K562 (cell line): ENCODE data around the gene AGGF1. TPM values are rescaled to one million over a fixed set of nuclear protein-coding genes. Genes with fewer than 3 reads are reported as not detected.

Experiments used
- ADNP ChIP-seq: fragments of 200-800 bp; sonication (Bioruptor generic); IDR thresholded peaks from 2 replicates; pipeline ENCODE4 v1.6.1; 2016; ENCODE audit warnings: missing genetic modification characterization, missing compliant biosample characterization
- CHD7 ChIP-seq: fragments of 200-600 bp; sonication (generic); IDR thresholded peaks from one replicate; pipeline ENCODE4 v1.6.1; 2012; ENCODE audit warnings: mild to moderate bottlenecking, low read depth, low read length, inconsistent platforms
- CTBP1 ChIP-seq: fragments of 450-650 bp; IDR thresholded peaks from 2 replicates; pipeline ENCODE4 v1.6.1; 2016; ENCODE audit warnings: borderline replicate concordance
- DEAF1 ChIP-seq: fragments of 450-650 bp; formaldehyde crosslinking; IDR thresholded peaks from 2 replicates; pipeline ENCODE4 v1.4.0; 2020; ENCODE audit warnings: mild to moderate bottlenecking, moderate library complexity
- GABPB2 ChIP-seq: fragments of 250-450 bp; sonication (Bioruptor Pico); conservative IDR thresholded peaks from 2 replicates; pipeline ENCODE4 v1.5.1; 2021; ENCODE audit warnings: mild to moderate bottlenecking
- MAFK ChIP-seq: IDR thresholded peaks from 2 replicates; pipeline ENCODE4 v1.6.1; 2011; ENCODE audit warnings: low read length, improper control_type of control experiment
- PHB ChIP-seq: fragments of 250-450 bp; sonication (Bioruptor Pico); IDR thresholded peaks from 2 replicates; pipeline ENCODE4 v1.5.0; 2021
- SMAD1 ChIP-seq: fragments of 150-350 bp; IDR thresholded peaks from 2 replicates; pipeline ENCODE4 v1.6.1; 2014; ENCODE audit warnings: low read length, low read depth; ENCODE audit not compliant: partially characterized antibody
- TARDBP ChIP-seq: fragments of 450-650 bp; IDR thresholded peaks from 2 replicates; pipeline ENCODE4 v1.6.1; 2016
- ZNF212 ChIP-seq: fragments of 450-650 bp; formaldehyde crosslinking; IDR thresholded peaks from 2 replicates; pipeline ENCODE4 v1.4.0; 2020; ENCODE audit warnings: mild to moderate bottlenecking
- ZNF253 ChIP-seq: fragments of 250-450 bp; sonication (Bioruptor Pico); conservative IDR thresholded peaks from 2 replicates; pipeline ENCODE4 v1.6.1; 2021; ENCODE audit warnings: mild to moderate bottlenecking
- polyA plus RNA-seq, 8 experiments: library from polyadenylated mRNA; depleted of rRNA in 4 of 8; stranded (reverse) in 5 of 8; unstranded in 3 of 8; fragments of >200 nt; fragmentation: Nextera tagmentation in 2 of 8; fragmentation: Illumina TruSeq in 1 of 8; extraction: Ambion mirVana in 2 of 8; extraction: Trizol in 1 of 8; gene quantifications; 2 replicates each; pipeline versions ENCODE4 v1.2.1 to v1.2.3, GENCODE V29; 2011 to 2014; ENCODE audit warnings: inconsistent platforms in 1 of 8, missing spikeins in 1 of 8
- total RNA-seq, 7 experiments: library from RNA; depleted of rRNA in 6 of 7; stranded (reverse); fragments of >200 nt in 6 of 7; fragmentation: Illumina TruSeq in 2 of 7; extraction: Trizol in 2 of 7; gene quantifications; 2 replicates each; pipeline versions ENCODE4 v1.2.1 to v1.2.3, GENCODE V29; 2011 to 2021; ENCODE audit warnings: low replicate concordance in 1 of 7
- TF ChIP-seq, protein P1 (sequence below): fragments of 450-650 bp; IDR thresholded peaks from 2 replicates; pipeline ENCODE4 v1.6.1; 2017; ENCODE audit warnings: mild to moderate bottlenecking, moderate library complexity
- TF ChIP-seq, protein P2 (sequence below): fragments of 450-650 bp; IDR thresholded peaks from 2 replicates; pipeline ENCODE4 v1.6.1; 2016; ENCODE audit warnings: low read depth, mild to moderate bottlenecking, moderate library complexity

The AGGF1 gene
- total and polyA plus RNA-seq, 9 of the 15 experiments (the other 6 are each of a cell fraction or from before 2014, with no cell fraction given) = 5.2 to 20.4 (median 13.4) TPM

DNA sequence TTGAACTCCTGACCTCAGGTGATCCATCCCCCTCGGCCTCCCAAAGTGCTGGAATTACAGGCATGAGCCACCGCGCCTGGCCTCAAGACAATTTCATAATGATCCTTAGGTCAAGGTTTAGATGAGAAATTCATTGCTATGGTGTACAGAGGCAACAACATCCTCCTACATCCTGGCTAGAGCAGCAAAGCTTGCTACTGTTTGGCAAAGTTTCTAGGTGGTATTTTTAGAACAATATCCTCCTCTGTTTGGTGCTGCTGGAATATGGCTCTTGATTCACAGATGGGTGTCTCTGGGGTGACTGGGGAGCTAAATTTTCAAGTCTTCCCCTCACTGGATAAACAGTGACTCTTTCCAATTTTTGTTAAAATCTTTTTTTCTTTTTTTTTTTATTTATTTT, 46.7 kb upstream of the AGGF1 start (continued):
- TF ChIP-seq CHD7 = no peak
- no peak for TF ChIP-seq MAFK
- TF ChIP-seq, protein P1, sequence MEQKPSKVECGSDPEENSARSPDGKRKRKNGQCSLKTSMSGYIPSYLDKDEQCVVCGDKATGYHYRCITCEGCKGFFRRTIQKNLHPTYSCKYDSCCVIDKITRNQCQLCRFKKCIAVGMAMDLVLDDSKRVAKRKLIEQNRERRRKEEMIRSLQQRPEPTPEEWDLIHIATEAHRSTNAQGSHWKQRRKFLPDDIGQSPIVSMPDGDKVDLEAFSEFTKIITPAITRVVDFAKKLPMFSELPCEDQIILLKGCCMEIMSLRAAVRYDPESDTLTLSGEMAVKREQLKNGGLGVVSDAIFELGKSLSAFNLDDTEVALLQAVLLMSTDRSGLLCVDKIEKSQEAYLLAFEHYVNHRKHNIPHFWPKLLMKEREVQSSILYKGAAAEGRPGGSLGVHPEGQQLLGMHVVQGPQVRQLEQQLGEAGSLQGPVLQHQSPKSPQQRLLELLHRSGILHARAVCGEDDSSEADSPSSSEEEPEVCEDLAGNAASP = no peak
- TF ChIP-seq GABPB2 (CRISPR knock-in tag) = no peak
- no peak for TF ChIP-seq SMAD1
- no peak for TF ChIP-seq ADNP (tag)
- no peak for TF ChIP-seq PHB (CRISPR knock-in tag)
- TF ChIP-seq CTBP1 = no peak
- no peak for TF ChIP-seq ZNF253 (CRISPR knock-in tag)
- TF ChIP-seq TARDBP = no peak
- TF ChIP-seq ZNF212 (CRISPR knock-in tag) = no peak
- TF ChIP-seq, protein P2, sequence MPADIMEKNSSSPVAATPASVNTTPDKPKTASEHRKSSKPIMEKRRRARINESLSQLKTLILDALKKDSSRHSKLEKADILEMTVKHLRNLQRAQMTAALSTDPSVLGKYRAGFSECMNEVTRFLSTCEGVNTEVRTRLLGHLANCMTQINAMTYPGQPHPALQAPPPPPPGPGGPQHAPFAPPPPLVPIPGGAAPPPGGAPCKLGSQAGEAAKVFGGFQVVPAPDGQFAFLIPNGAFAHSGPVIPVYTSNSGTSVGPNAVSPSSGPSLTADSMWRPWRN = no peak
- no peak for TF ChIP-seq DEAF1 (CRISPR knock-in tag)
